Heart right ventricle (tissue), 16 donors: Measurements from ENCODE around the gene EML1. TPM values are rescaled to one million over a fixed set of nuclear protein-coding genes. Genes with fewer than 3 reads are reported as not detected.

ENCODE experiments used
- ATAC-seq, 8 donors: fragments of 200-7000 bp; cut with Tn5 transposase; one replicate each; pipeline ENCODE4 v1.9.1; 2020; ENCODE audit warnings: mild to moderate bottlenecking in 8 of 8, moderate library complexity in 8 of 8, moderate number of reproducible peaks in 1 of 8
- DNase-seq, 2 donors: peaks; one replicate each; pipeline ENCODE4 v3.0.0-alpha.2; 2020
- H3K27ac ChIP-seq, 10 donors: fragments of 200-600 bp; sonication (generic) in 2 of 10; one replicate each; pipeline versions ENCODE4 v1.5.0 to v1.8.0; 2020 to 2022; ENCODE audit warnings: mild to moderate bottlenecking in 3 of 10
- H3K27me3 ChIP-seq, 7 donors: fragments of 200-600 bp; one replicate each; pipeline ENCODE4 v1.8.0; 2021 to 2022; ENCODE audit warnings: mild to moderate bottlenecking in 2 of 7
- H3K36me3 ChIP-seq, 9 donors: fragments of 200-600 bp; sonication (generic) in 1 of 9; one replicate each; pipeline versions ENCODE4 v1.5.0 to v1.8.0; 2020 to 2022; ENCODE audit warnings: mild to moderate bottlenecking in 2 of 9
- H3K4me1 ChIP-seq, 9 donors: fragments of 200-600 bp; sonication (generic) in 1 of 9; one replicate each; pipeline versions ENCODE4 v1.5.0 to v1.8.0; 2020 to 2022; ENCODE audit warnings: mild to moderate bottlenecking in 4 of 9
- H3K4me3 ChIP-seq, 10 donors: fragments of 200-600 bp; sonication (generic) in 2 of 10; one replicate each; pipeline versions ENCODE4 v1.5.0 to v1.8.0; 2020 to 2022; ENCODE audit warnings: mild to moderate bottlenecking in 7 of 10, moderate library complexity in 2 of 10
- H3K9me3 ChIP-seq, 11 donors: fragments of 200-600 bp in 10 of 11; sonication (generic) in 2 of 11; one replicate each; pipeline versions ENCODE4 v1.5.0 to v1.8.0; 2013 to 2022; ENCODE audit warnings: mild to moderate bottlenecking in 2 of 11, control low read depth in 1 of 11, moderate library complexity in 1 of 11
- WGBS, 2 donors: extraction: QIAGEN DNeasy Blood & Tissue Kit; methylation state at CpG; one replicate each; pipeline ENCODE4 v1.1.7; 2013; ENCODE audit warnings: inconsistent platforms in 1 of 2; 5-methylcytosine and 5-hydroxymethylcytosine counted together
- intact Hi-C, 10 donors: fragments of 100-400 bp; cut with DNase I; formaldehyde crosslinking; loops; one replicate each; pipeline versions ENCODE4 v1.11.1 to v1.14.2; 2022
- polyA plus RNA-seq, 2 donors: library from polyadenylated mRNA; stranded (reverse); fragments of 200-250 nt; gene quantifications; one replicate each; pipeline ENCODE4 v1.2.3, GENCODE V29; 2013
- total RNA-seq, 10 donors: library from RNA; stranded (reverse); fragmentation: NEBNext Ultra II Directional in 3 of 10; extraction: Animal tissue kit (Norgen Biotek cat#: 25700) in 3 of 10; gene quantifications; one replicate each; pipeline versions ENCODE4 v1.2.1 to v1.2.4, GENCODE V29; 2021 to 2023
- TF ChIP-seq, protein P1 (sequence below), 9 donors: fragments of 200-600 bp; sonication (generic) in 2 of 9; IDR thresholded peaks; one replicate each; pipeline versions ENCODE4 v1.5.0 to v1.8.0; 2021 to 2022; ENCODE audit warnings: antibody characterized with exemption in 9 of 9, mild to moderate bottlenecking in 5 of 9, moderate library complexity in 1 of 9
- donor health status: Arrhythmogenic right ventricular cardiomyopathy.
- donor health status: ischemic (EF 13 %, LVEDD 7.1; RV severe dilation, severe dysfunction).
- donor health status: healthy with polysubstance abuse.
- donor health status: DM: no; HTN: yes; CAD: no.
- donor health status: DM: no; HTN: no; CAD: no.
- donor health status: ischemic (EF 25% LVEDD 6.9; RV normal size, moderate dysfunction).
- donor health status: ischemic (EF 25% LVEDD 5.7; RV mildly dilated, moderate dysfunction).
- donor health status: healthy.
- donor health status: DM: yes; HTN: yes; CAD: no.
- donor health status: Ischemic cardiomyopathy.
- donor health status: ischemic (EF 35%, LVEDD 5.7; RV mildly dilated, moderate dysfunction).
- donor health status: nonischemic (EF 11% LVEDD 7.7; RV severe dilation, severe dysfunction).
- donor health status: DM: yes; HTN: yes; CAD: no.
- donor health status: PGD.
- donor health status: ischemic (EF 29% LVEDD 5.4; RV normal size, mild dysfunction).
- donor health status: nonischemic (EF 23%, LVEDD 6.1; RV moderate dilation, normal function).

EML1 gene
- total and polyA plus RNA-seq, 12 donors = 9.1 to 49.2 (median 33.8) TPM

DNA sequence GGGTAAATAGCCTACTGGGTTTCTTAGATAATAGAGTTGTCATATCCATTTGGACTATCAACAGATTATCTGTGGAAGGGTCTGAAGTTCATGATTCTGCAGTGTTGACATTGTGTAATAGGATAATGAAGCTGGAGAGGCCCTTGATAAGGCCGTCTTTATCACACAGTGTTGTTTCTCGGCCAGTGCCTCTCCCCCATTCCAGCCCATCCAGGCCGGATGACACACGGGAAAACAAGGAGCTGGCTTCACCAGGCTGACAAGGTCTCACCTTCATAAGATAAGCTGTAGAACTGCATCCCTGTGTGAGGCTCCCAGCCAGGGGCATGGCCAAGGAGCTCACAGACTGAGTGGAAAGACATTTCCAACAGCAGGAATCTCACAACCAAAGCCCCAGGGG lies 8.7 kb upstream of the EML1 start:
- no peak for DNase-seq
- intact Hi-C loops = no loop called here
- Histone ChIP-seq H3K9me3 (peaks cover 0 to 8% (median 0%) of the 10 kb centered on the region in 11 donors), H3K36me3 (no peaks in the 10 kb centered on the region), H3K4me3 (no peak overlapping the region), H3K27ac (no peak overlapping the region), H3K27me3 (no peaks in the 10 kb centered on the region), H3K4me1 (peaks cover 0 to 25% (median 14%) of the 10 kb centered on the region in 9 donors)
- no peak for ATAC-seq
- 51% methylated on average over 4 of the region's 4 CpGs for WGBS, 2 donors
- TF ChIP-seq, protein P1, sequence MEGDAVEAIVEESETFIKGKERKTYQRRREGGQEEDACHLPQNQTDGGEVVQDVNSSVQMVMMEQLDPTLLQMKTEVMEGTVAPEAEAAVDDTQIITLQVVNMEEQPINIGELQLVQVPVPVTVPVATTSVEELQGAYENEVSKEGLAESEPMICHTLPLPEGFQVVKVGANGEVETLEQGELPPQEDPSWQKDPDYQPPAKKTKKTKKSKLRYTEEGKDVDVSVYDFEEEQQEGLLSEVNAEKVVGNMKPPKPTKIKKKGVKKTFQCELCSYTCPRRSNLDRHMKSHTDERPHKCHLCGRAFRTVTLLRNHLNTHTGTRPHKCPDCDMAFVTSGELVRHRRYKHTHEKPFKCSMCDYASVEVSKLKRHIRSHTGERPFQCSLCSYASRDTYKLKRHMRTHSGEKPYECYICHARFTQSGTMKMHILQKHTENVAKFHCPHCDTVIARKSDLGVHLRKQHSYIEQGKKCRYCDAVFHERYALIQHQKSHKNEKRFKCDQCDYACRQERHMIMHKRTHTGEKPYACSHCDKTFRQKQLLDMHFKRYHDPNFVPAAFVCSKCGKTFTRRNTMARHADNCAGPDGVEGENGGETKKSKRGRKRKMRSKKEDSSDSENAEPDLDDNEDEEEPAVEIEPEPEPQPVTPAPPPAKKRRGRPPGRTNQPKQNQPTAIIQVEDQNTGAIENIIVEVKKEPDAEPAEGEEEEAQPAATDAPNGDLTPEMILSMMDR (IDR thresholded peaks at IDR 0.05) = no peak

DNA sequence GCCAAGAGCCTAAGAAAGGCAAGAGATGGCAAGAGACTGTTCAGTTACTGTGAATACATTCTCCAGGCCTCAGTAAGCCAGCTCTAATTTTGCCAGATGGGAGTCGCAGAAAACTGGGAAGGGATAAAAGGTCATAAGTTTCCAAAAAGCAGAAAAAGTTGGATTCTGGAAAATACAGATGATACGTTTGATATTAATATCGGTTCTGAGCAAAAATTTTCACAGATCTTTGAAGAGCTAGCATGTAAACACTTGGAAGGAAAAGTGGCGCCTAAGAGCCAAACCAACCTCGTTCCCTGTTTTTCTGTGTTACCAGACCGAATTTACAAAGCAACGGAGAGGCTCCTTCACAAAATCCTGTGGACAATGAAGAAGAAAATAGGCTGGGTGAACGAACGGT lies 7.8 kb upstream of the EML1 start:
- ATAC-seq = no peak
- Histone ChIP-seq H3K4me3 (no peak overlapping the region), H3K27me3 (no peaks in the 10 kb centered on the region), H3K4me1 (peaks cover 0 to 34% (median 14%) of the 10 kb centered on the region in 9 donors), H3K36me3 (no peaks in the 10 kb centered on the region), H3K9me3 (no peaks in the 10 kb centered on the region), H3K27ac (no peak overlapping the region)
- 92 to 93% methylated on average over 9 of the region's 9 CpGs for WGBS, 2 donors
- no peak for DNase-seq
- intact Hi-C loops = loop anchor here in 2 of 10 donors (5.0 kb wide), 2 partner anchors 33 to 43 kb away; no protein-coding TSS in a partner anchor
- TF ChIP-seq, protein P1 (IDR thresholded peaks at IDR 0.05) = no peak

DNA sequence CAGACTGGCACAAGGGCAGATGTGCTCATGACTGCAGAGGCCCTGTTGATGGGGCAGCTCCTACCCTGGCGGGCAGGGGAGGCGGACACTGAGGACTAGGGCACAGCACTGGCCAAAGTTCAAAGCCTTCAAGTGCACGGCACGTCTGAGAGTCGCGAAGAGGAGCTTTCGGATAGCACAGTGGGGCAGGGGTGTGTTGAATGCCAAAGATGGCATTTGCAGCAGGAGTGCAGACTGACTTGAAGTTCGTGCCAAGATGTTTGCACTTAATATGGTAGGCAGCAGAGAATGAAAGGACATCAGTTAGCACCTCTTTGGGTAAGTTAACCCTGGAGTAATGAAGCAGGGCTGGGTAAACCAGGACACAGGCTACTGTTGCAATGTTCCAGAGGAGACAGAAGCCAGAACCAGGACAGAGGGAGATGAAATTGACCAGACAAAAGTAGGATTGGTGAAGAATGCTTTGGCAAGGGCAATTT lies 6.7 kb upstream of the EML1 start:
- Histone ChIP-seq H3K27me3 (peaks cover 0 to 7% (median 0%) of the 10 kb centered on the region in 7 donors), H3K4me1 (peaks cover 0 to 46% (median 20%) of the 10 kb centered on the region in 9 donors), H3K27ac (peak overlapping the region in 6 of 10 donors; percentile 11 to 52 (median 43)), H3K9me3 (no peaks in the 10 kb centered on the region), H3K36me3 (no peaks in the 10 kb centered on the region), H3K4me3 (no peak overlapping the region)
- TF ChIP-seq, protein P1 (IDR thresholded peaks at IDR 0.05) = no peak
- ATAC-seq (peak; percentile 59 to 90 (median 74)), DNase-seq (peak in 1 of 2 donors; percentile 53)
- intact Hi-C loops = loop anchor here in 2 of 10 donors (5.0 kb wide), 2 partner anchors 34 to 44 kb away; no protein-coding TSS in a partner anchor
- 49 to 69% methylated on average over 8 of the region's 8 CpGs for WGBS, 2 donors

DNA sequence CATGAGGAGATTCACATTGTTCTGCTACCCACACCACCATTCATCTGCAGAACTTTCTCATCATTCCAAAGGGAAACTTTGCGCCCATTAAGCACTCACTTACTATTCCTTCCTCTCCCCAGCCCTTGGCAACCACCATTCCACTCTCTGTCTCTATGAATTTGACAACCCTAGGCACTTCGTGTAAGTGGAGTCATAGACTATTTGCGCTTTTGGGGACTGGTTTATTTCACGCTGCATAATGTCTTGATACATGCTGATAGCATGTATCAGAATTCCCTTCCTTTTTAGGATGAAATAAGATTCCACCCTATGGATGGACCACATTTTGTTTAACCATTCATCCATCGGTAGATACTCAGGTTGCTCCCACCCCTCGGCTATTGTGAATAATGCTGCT lies 4.5 kb upstream of the EML1 start:
- Histone ChIP-seq H3K36me3 (no peaks in the 10 kb centered on the region), H3K4me1 (peaks cover 3 to 58% (median 32%) of the 10 kb centered on the region in 9 donors), H3K9me3 (no peaks in the 10 kb centered on the region), H3K27ac (peak overlapping the region in 1 of 10 donors; percentile 92), H3K27me3 (peaks cover 0 to 21% (median 0%) of the 10 kb centered on the region in 7 donors), H3K4me3 (no peak overlapping the region)
- intact Hi-C loops = loop anchor here in 2 of 10 donors (5.0 kb wide), 2 partner anchors 36 to 46 kb away; no protein-coding TSS in a partner anchor
- TF ChIP-seq, protein P1 (IDR thresholded peaks at IDR 0.05) = no peak
- WGBS, 2 donors = 90 to 92% methylated on average over 6 of the region's 6 CpGs
- ATAC-seq (no peak), DNase-seq (no peak)
